MM.1S (cell line): ENCODE measurements around the gene ULK4.

Experiments
- CTCF ChIP-seq: fragments of 300-600 bp; sonication (generic); IDR thresholded peaks from 2 replicates; pipeline ENCODE4 v1.5.1; 2016; ENCODE audit warnings: antibody characterized with exemption, low read length, mixed read lengths
- EZH2 ChIP-seq: fragments of 300-600 bp; sonication (generic); optimal IDR thresholded peaks from 2 replicates; pipeline ENCODE3; 2017; ENCODE audit warnings: low read depth, mild to moderate bottlenecking, antibody characterized with exemption, low read length, mixed read lengths

DNA sequence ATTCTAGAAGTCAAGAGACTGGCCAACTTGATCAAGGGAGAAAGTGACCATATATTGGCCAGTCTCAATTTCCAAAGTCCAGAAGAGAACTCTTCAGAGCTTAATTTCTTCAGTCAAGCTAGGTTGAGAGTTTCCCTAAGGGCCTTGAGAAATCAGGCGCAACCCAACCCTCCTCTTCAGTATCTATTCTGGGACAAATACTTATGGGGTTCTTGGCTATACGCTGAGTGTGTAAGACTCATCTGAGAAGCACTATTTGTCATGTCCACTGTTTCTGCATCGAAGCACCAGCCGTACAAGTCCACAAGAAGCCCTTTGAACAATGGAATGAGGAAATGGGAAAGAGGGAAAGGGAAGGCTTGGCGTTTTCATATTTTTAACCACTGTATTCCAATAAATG is 383.1 kb downstream of the ULK4 start:
- TF ChIP-seq CTCF, result no peak
- TF ChIP-seq EZH2, result no peak
